HS-5 (cell line): ENCODE data around the gene PAPSS1.
A peak's percentile ranks its signal among the peaks of the same experiment; 100 is the strongest.
"Not testable (repeated sequence)": the region's sequence is repeated elsewhere in the genome, so short reads cannot be mapped to it uniquely, and the experiment has no call there.

ENCODE experiments used
- DNase-seq: peaks from one replicate; pipeline ENCODE4 v3.0.0-alpha.2; 2012; ENCODE audit warnings: low read depth

The PAPSS1 gene

DNA sequence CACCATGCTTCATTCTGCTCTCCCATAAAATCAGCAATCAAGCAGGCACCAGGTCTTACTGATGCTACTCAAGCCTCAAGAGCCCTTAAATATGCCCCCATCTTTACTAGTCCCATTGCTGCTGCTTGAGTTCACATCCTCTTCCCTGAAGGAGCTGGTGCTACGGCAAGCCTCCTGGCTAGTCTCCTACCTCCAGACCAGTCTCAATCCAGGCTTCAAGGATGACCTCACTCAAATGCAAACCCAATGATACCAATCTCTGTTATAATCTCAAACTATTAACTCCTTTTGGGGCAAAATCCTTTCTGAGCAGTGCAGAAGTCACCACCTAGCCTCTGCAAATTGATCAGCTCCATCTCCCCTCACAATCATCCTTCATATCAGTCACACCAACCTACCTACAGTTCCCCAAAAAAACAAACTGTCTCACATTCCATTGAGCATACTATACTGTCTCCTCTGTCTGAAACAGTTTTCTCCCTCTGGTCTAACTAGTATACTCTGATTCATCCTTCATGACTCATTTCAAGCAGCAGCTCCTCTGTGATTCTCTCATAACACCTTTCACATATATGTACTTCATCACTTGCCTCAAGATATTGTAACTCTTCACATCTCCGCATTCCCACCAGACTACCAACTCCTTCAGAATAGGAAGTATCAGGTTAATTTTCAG is 30.0 kb downstream of the PAPSS1 start:
- DNase-seq = peak; percentile 69

DNA sequence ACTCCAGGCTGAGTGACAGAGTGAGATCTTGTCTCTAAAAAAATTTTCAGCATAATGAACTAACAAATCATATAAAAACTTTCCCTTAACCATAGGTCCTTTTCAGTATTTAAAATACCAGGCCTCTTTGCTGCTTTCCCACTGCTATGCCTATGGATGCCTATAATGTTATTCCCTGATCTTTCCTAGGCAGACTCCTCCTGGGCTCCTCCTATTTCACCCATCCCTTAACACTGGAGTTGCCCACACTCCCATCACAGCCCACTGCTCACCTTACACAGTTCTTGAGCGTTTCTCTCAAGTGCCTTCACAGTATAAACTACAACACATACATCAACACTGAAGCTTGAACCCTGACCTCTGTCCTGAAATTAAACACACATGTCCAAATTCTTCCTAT is 31.6 kb downstream of the PAPSS1 start:
- no peak for DNase-seq

DNA sequence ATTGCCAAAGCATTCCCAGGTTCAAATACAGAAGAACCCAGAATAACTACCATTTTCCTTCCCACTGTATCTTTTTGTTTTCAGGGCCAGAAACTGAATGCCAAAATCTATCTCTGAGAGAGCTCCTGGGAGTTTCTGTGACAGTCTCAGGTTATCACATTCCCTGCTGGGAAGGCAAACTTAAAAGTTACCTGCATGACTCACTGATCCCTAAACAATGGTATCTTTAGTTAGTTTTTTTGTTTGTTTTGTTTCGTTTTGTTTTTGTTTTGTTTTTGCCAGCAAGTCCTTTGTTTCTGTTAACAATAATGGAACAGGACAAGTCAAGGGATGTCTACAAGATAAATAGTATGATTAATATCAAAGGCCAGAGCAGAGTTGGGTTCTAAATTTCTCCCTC is 34.3 kb downstream of the PAPSS1 start:
- DNase-seq = no peak

DNA sequence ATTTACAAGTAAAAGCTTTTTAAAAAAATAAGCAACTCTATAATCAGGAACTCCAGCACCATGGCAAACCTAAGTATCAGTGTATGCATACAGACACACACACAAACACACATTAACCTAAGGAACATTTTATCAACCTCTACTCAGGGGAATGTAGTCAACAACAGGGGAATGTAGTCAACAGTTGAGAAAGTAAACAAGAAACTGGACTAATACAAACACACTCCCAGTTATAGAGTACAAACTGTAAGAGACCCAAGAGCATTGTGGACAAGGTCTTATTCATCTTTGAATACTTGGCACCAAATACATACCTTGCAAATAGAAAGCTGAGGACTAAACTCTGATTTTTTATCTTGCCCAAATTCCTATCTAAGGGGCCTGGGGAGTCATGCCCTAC is 36.2 kb downstream of the PAPSS1 start:
- no peak for DNase-seq

DNA sequence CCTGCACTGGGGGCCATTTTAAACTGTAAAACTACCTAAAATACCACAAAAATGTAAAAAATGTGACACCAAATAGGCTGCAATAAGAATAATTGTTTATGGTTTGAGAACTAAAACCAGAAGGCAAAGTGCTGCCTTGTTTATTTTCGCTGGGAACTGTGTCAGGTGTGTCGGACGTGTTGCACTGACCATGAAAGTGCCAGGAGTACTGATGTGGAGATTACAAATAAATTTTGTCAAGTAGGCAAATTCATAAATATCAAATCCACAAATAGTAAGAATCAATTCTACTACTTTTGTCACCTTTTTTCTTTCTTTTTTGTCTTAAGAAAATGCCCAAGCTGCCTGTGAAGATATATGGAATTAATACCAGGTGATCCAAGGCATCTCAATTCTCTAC is 37.7 kb downstream of the PAPSS1 start:
- DNase-seq = no peak

DNA sequence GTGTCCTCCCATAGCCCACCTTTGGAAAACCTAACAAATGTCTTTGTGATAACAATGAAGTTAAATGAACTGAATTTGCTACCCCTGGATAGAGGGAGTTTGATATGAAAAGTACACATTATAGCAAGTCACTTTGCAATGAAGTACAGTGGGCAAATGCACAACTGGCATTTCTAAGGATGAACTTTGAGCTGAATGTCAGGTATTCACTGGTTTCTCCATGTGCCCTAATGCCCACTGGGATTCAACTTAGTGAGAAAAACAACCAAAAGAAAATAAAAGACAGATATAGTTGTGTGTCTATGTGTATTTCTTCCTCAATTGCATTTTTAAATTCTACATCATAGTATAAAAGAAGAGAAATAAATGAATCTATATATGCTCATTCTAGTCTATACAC is 51.0 kb downstream of the PAPSS1 start:
- no peak for DNase-seq

DNA sequence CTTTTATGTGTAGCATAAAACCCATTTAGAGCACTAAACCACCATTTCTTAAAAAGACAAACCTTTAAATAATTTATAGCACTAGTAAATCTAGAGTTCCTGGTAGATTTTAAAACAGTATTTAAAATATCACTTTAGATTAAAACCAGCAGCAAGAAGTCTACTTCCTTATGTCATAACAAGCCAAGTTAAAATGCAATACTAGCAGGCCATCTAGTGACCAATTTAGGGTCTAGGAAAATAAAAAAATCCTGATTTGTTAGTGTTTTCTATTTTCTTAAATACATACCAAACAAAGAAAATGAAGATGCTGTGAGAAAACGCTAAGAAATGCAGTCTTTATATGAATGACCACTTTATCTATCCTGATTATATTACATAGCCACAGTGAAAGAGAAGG is 53.9 kb downstream of the PAPSS1 start:
- peak; percentile 11 for DNase-seq

DNA sequence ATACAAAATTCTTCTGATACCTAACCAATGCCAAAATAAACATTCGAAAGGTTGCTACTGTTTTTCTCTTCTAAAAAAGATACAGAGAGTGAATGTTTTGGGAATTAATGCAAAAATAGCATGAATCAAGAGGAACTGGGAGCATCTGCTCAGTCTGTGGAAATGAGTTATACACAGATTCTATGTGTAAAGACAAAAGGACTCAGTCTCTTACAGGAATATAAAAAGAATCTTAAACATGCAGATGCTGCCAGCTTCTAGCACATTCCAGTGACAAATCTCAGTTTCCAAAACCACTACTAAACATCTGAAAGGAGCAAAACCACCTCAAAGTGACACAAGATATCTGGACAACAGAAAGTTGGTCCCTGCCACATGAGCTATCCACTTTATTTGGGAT is 55.0 kb downstream of the PAPSS1 start:
- DNase-seq = no peak

DNA sequence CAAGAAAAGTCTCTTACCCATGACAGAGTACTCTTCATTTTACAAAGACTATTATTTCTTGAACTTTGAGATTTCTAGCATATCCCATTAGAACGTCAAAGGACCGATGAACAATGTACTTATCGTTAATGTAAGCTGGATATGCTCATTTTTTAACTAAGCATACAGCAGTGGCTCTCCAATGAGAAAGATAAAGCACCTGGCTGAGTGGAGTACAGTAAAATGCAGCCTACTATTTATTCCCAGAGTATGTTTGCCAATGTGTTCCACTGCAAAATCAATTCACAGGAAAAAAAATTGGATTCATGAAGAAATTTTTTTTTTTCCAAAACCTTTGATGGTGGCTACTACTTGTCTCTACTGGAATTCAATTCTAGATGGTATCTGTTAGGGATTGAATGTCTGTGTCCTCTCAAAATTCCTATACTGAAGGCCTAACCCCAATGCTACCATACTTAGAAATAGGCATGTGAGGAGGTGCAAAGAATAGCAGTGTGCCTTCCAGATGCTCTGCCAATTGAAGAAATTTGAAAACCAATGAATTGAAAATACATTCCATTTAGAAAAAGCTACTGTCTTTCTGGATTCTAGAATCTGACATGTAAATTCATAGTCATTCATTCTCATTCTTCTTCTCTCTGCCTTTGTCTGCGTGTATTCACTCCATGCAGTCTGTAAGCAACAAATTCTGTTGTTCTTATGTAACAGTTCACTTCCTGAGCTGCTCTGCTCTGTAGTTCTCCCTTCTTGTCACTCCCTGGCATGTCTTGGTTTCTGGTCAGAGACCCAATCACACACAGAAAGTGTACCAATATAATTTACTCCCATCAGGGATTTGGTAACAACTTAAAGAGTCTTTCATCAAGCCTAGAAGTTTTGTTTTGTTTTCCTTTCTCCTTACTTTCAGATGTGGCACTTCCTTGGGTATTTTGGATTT is 61.4 kb downstream of the PAPSS1 start:
- DNase-seq = no peak

DNA sequence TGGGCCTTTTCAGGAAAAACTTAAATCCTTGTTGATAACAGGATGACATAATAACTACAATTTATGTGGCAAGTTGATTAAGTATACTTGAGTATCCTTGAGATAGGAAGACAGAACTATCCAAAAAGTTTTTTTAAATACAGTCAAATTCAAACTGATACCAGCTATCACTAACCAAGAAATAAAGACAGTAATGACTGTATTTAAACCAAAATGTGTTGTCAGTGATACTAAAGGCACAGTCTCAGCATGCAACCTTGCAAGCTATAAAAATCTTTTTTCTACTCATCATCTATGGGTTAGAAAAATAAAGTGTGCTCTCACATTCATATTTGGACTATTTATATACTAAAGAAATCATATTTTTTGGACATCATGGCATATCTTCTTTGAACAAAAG is 64.7 kb downstream of the PAPSS1 start:
- no peak for DNase-seq

DNA sequence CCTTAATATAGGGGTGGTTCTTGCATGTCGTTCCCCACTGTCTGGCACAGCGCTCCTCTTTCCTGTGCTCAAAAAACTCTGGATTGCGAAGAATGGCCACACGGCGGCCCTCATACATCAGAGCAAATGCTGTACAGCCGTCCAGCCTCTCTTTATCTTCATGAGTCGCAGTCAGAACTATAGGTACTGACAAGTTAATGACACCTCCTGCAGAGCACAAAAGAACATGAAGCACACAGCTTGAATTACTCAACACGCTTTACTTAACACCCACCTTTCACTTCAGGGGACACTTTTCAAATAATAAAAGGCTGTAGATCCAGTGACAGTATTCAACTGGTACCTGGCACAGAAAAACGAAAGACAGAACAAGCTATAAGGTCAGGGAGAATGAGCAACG is 65.3 kb downstream of the PAPSS1 start:
- DNase-seq = no peak

DNA sequence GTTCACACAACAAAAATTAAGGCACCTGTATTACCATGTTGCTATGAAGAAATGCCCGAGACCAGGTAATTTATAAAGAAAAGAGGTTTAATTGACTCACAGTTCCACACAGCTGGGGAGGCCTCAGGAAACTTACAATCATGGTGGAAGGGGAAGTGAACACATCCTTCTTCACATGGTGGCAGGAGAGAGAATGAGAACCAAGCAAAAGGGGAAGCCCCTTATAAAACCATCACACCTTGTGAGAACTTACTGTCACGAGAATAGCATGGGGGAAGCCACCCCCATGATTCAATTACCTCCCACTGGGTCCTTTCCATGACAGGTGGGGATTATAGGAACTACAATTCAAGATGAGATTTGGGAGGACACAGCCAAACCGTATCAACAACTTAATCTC is 68.6 kb downstream of the PAPSS1 start:
- not testable (repeated sequence) for DNase-seq

DNA sequence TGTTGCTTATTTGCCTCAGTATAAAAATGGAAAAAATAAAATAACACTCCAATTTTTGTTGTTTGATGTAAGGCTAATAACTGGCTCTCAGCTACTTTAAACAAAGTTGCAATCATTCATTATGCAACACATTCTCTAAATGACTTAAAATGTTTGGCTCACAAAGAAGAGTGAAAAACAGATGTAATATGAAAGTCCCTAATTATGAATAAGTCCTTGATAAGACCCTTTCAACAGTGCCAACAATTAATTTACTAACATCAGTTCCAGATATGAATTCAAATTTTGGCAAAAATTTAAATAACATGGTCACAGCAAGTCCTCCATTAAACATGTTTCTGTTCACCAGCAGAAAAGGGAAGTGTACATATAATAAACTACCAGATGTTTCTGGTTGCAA is 69.8 kb downstream of the PAPSS1 start:
- DNase-seq = no peak

DNA sequence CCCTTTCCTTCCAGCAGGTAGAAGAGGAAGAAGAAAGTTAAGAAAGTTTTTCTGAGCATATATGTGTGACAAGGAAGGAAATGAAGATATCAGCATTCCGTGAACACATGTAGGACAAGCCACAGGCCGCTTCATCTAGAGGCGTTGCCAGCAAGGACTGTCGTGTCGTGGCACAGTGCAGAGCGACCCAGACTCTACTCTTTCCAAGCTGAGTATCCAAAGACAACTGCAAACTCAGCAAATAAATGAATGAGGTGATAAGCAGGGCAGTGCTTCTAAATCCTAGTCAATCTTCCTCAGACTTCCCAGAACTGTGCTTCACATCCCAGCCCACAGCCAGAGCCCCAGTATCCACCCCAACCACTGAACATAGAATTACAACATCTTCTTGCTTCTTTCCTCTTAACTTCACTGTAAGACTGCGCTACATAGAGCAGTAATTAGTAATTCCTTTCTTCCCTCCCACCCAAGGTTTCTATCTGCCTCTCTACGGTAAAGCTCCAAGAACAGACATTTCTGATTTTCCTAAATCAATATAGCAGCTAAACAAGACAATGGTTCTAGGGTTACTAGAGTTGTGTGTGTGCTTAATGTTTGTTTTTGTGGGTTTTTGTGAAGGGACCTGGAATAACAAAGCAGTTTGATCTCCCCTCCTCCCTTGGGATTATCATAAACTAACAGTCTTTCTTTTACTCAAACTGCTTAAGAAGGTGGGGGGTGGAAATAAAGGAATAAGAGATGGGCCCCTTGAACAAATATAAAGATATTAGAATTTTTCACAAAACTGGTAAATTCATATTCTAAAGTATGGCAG is 71.6 kb downstream of the PAPSS1 start:
- DNase-seq = no peak

DNA sequence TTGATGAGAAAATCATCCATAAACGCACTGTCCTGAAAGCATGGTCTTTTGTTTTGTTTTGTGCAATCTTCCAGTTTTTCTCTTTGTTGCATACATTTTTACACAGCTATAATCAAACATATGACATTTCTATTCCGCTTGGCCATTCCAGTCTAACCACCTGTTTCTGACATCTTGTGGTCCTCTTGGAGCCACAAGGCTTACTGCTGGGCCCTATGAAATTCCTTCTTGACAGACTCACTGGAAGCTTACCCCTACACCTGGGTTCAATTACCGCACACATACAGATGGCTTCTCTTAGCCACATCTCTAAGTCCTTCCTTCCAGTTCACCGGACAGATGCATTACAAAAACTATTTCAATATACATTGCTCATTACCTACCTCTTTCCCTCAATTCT is 72.4 kb downstream of the PAPSS1 start:
- peak; percentile 20 for DNase-seq

DNA sequence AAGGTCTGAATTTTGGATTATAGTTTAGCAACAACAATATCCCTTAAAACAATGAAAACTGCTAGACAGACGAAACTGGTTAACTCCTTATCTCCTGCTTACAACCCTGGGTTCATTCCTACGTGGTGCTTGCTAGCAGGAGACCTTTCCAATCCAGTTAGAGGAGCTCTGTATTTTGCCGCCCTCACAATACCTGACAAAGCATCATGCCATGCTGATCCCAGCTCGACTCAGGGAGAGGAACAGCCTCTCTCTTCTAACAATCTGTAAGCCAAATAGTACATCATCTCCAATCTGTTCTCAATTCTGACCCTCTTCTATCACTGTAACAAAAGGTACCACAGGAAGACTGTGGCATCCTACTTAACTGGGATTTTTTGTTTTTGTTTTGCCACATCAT is 74.4 kb downstream of the PAPSS1 start:
- no peak for DNase-seq

DNA sequence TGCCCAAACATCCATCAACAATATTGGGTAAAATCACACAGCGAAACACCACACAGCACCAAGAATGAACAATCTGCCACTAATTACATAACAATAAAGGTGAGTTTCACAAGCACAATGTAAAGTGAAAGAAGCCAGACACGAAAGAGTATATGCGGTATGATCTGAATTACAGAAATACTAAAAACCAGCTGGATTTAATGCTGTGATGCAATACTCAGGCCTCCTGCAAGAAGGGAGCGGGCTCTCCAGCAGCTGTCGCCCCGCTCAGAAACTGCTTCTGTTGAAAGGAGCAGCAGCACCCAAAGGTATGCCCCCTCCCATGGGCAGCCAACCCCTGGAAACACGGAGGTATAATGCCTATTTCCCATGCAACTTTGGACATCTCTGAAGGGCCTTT is 77.0 kb downstream of the PAPSS1 start:
- no peak for DNase-seq

DNA sequence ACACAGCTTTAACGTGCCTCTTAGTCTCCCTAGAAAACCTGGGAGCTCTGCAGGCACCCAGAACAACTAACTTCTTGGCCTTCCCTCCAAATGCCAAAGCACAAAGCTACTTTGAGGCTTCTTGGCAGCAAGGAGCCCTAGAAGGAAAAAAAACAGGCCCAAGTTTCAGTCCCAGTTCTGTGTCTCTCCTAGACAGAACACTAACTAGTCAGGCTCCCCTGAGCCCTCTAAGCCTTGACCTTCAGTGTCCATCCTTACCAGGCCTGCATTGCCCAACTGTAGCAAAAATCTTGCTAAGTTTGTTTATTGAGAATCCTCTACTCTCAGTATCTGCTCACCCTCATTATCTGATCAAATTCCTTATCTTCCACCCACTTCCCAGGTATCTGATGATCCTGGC is 79.2 kb downstream of the PAPSS1 start:
- no peak for DNase-seq

DNA sequence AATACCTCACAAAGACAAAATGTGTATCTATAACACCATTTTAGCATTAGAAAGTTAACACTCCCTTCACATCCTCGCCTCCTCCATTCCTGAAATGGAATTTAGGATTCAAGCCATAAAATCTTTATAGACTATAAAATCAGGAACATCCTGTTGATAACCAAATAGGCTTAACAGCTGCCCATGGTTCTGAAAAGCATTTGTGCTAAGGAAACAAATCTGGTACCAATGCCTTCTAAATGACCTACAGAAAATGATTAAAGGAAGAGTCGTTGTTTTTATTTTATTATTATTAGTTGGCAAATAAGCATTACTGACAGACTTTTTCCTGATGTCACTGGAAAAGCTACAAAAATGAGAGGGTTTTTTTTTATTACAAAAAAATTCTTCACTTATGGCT is 79.8 kb downstream of the PAPSS1 start:
- DNase-seq = no peak

DNA sequence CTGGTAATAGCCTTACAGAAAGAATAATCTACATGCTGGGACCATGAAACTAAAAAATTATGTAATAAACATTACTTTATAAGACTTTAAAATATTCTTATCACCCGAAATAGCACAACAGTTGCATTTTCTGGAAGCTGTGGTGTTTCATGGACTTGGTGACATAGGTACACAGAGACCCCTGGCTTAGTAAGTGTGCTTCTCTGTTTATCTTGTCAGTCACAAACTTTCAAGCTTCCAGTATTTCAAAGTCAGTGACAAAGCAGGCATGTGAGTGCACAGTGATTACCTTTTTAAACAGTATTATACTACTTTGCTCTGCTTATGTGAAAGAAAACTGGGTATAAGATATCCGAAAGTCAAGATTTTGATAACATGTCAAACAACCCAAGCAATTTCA is 84.3 kb downstream of the PAPSS1 start:
- DNase-seq = no peak

DNA sequence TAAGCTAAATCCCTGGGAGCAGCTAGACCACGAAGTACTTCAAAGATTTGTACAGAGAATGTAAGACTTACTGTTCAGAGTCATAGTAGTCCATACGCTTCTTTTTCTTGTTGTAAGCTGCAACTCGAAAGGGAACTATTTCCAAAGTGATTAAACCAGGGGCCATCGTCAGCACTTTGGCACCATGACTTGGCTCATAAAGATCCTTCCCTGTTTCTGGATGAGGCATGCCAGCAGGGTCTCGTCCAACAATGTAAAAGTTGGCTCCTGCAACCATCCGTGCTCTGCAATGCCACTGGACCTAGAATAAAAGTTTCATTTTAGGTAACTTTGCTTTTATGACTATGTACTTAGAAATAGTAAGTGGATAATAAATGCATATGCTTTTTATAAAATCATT is 88.5 kb downstream of the PAPSS1 start:
- DNase-seq = no peak

DNA sequence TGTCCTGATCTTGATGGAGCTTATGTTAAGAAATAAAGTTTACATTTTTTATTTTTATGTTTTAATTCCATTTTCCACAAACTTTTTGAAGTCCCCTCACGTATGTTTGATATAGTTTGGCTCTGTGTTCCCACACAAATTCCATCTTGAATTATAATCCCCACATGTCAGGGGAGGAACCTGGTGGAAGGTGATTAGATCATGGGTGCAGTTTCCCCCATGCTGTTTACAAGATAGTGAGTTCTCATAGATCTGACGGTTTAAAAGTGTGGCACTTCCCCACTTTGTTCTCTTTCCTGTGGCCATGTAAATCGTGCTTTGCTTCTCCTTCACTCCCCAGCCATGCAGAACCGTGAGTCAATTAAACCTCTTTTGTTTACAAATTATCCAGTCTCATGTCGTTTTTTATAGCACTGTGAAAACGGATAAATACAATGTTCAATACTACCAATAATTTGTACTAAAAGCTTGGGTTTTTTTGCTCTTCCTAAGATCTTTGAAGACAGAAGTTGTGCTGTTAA is 89.8 kb downstream of the PAPSS1 start:
- no peak for DNase-seq

DNA sequence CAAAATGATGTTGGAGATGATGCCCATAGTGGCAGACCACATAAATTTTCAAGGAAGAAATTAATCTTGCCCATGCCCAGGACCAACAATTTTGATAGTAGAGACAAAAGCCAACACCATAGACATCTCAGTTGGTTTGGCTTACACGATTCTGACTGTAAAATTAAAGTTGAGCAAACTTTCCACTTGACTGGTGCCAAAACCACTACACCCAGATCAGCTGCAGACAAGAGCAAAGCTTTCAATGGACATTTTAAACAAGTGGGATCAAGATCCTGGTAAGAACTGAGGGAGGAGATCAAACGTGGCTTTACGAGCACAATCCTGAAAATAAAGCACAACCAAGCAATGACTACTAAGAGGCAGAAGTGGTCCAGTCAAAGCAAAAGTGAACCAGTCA is 90.7 kb downstream of the PAPSS1 start:
- DNase-seq = no peak
